ENCODE data around the gene COQ3.

DNA sequence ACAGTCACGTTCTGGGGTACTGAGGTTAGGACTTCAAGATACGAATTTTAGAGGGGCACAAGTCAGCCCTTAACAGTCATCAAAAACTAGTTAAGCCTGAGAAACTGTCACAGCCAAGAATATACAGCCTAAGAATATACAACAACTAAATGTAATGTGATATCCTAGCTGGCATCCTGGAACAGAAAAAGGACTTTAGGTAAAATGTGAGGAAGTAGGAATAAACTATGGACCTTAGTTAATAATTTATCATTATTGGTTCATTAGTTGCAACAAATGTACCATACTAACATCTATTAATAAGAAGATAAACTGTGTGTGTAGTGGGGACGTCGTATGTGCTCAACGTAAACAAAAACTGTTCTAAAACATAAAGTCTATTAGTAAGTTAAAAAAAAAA is 30.0 kb upstream of the COQ3 start:
- TF ChIP-seq, protein P1, sequence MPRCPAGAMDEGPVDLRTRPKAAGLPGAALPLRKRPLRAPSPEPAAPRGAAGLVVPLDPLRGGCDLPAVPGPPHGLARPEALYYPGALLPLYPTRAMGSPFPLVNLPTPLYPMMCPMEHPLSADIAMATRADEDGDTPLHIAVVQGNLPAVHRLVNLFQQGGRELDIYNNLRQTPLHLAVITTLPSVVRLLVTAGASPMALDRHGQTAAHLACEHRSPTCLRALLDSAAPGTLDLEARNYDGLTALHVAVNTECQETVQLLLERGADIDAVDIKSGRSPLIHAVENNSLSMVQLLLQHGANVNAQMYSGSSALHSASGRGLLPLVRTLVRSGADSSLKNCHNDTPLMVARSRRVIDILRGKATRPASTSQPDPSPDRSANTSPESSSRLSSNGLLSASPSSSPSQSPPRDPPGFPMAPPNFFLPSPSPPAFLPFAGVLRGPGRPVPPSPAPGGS (IDR thresholded peaks at IDR 0.05): no peak
- TF ChIP-seq, protein P2, sequence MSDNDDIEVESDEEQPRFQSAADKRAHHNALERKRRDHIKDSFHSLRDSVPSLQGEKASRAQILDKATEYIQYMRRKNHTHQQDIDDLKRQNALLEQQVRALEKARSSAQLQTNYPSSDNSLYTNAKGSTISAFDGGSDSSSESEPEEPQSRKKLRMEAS (IDR thresholded peaks at IDR 0.05): no peak
- TF ChIP-seq RARB (CRISPR knock-in tag; IDR thresholded peaks at IDR 0.05): no peak
- TF ChIP-seq, protein P3, sequence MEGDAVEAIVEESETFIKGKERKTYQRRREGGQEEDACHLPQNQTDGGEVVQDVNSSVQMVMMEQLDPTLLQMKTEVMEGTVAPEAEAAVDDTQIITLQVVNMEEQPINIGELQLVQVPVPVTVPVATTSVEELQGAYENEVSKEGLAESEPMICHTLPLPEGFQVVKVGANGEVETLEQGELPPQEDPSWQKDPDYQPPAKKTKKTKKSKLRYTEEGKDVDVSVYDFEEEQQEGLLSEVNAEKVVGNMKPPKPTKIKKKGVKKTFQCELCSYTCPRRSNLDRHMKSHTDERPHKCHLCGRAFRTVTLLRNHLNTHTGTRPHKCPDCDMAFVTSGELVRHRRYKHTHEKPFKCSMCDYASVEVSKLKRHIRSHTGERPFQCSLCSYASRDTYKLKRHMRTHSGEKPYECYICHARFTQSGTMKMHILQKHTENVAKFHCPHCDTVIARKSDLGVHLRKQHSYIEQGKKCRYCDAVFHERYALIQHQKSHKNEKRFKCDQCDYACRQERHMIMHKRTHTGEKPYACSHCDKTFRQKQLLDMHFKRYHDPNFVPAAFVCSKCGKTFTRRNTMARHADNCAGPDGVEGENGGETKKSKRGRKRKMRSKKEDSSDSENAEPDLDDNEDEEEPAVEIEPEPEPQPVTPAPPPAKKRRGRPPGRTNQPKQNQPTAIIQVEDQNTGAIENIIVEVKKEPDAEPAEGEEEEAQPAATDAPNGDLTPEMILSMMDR (IDR thresholded peaks at IDR 0.05): no peak
- TF ChIP-seq JUN (IDR thresholded peaks at IDR 0.05): no peak
- no peak for TF ChIP-seq POLR2A (IDR thresholded peaks at IDR 0.05; ENCODE audit: low read length)
- no peak for TF ChIP-seq EP300 (IDR thresholded peaks at IDR 0.05)
- no peak for TF ChIP-seq SREBF2 (IDR thresholded peaks at IDR 0.05)
